MCF 10A (cell line): Measurements from ENCODE around the gene PDZD4. TPM values are rescaled to one million over a fixed set of nuclear protein-coding genes. Genes with fewer than 3 reads are reported as not detected.

Source experiments
- total RNA-seq: library from RNA; stranded (reverse); gene quantifications from 2 replicates; pipeline ENCODE4 v1.2.3, GENCODE V29; 2022

PDZD4 gene
- total RNA-seq, 1 experiment from 2014 or later: not detected

Other genes starting within 250 kb of the PDZD4 start
- gene CCNQ, start 231.4 kb downstream of the PDZD4 start, total RNA-seq: 20.9 and 21.7 TPM in 2 replicates
- gene DUSP9, start 183.3 kb downstream of the PDZD4 start, total RNA-seq: not detected in 2 replicates
- gene PNCK, start 156.7 kb downstream of the PDZD4 start, total RNA-seq: not detected in 2 replicates
- 59.9 and 66.6 TPM in 2 replicates for gene SLC6A8, start 142.6 kb downstream of the PDZD4 start, total RNA-seq
- gene BCAP31, start 106.2 kb downstream of the PDZD4 start, total RNA-seq: 197 and 203 TPM in 2 replicates
- 3.5 and 4.1 TPM in 2 replicates for gene ABCD1, start 105.7 kb downstream of the PDZD4 start, total RNA-seq
- 7.2 and 13.5 TPM in 2 replicates for gene PLXNB3, start 66.3 kb downstream of the PDZD4 start, total RNA-seq
- not detected in 2 replicates for gene SRPK3, start 49.5 kb downstream of the PDZD4 start, total RNA-seq
- gene IDH3G, start 36.2 kb downstream of the PDZD4 start, total RNA-seq: 56.5 and 65.4 TPM in 2 replicates
- 328 and 371 TPM in 2 replicates for gene SSR4, start 35.9 kb downstream of the PDZD4 start, total RNA-seq
- gene L1CAM, start 55.6 kb upstream of the PDZD4 start, total RNA-seq: 20.7 and 41.0 TPM in 2 replicates
- gene AVPR2, start 74.1 kb upstream of the PDZD4 start, total RNA-seq: not detected in 2 replicates
- 2.3 and 2.6 TPM in 2 replicates for gene ARHGAP4, start 95.7 kb upstream of the PDZD4 start, total RNA-seq
- 166 and 196 TPM in 2 replicates for gene NAA10, start 104.5 kb upstream of the PDZD4 start, total RNA-seq
- 0.23 TPM in 1 of 2 replicates, not detected in the other for gene RENBP, start 114.1 kb upstream of the PDZD4 start, total RNA-seq
- 40.3 and 44.5 TPM in 2 replicates for gene HCFC1, start 141.3 kb upstream of the PDZD4 start, total RNA-seq
- 9.3 and 10.9 TPM in 2 replicates for gene TMEM187, start 142.2 kb upstream of the PDZD4 start, total RNA-seq
- gene IRAK1, start 189.4 kb upstream of the PDZD4 start, total RNA-seq: 201 and 237 TPM in 2 replicates